Stimulated activated CD4-positive, alpha-beta T cell treated with anti-CD3 and anti-CD28 coated beads, Interleukin-4, amount 100 ng/mL, for 48 hours (primary cell): Measurements from ENCODE around the gene PFN1.

Source experiments
- DNase-seq, 2 donors: peaks; one replicate each; pipeline ENCODE4 v3.0.0-alpha.2; 2020; ENCODE audit warnings: low read depth in 2 of 2

The PFN1 gene

DNA sequence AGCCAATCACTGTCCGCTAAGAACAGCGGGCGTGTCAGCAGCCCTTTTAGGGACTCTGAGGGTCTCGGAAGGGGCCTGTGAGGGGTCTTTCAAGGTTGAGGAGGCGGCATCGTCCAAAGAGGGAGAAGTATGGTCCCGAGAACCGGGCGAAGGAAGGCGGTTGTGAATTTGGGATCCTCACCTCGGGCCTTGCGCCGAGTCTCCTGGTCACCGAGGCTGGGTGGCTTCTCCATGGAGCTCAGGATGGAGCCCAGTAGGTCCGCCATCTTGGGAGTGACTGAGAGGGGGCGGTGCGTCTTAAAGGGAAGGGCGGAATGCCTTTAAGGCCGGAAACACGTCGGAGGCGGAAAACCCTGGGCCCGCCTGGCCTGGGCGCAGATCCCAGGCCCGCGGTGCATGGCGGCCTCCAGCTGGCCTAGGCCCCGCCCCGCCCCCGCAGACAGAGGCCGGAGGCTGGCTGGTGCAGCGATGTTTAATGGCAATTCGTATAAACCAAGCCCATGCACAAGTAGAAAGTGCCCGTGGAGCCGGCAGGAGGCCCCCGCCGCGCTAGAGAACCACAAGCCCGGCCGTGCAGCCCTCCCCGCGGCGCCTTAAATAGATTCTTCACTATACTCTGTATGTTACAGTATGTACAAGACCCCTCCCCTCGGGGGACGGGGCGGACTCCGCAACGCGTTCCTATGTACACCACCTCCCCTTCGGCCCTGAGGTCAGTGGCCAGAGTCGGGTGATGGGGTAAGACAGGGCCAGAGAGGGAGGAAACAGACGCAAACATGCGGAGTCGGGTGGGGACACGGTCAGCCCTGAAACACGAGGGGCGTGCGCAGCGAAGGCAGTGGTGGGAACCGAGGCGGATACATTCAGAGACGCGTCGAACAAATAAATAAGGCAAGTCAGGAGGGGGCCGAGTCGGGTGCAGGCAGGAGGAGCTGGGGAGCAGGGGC is 19.5 kb upstream of the PFN1 start, which contains the start of gene SPAG7:
SPAG7 (minus strand) TSS at position 279 of the 947 bp plus-strand sequence; CDS start at position 266, 13 bp downstream.
- DNase-seq = peak; percentile 87 to 90

DNA sequence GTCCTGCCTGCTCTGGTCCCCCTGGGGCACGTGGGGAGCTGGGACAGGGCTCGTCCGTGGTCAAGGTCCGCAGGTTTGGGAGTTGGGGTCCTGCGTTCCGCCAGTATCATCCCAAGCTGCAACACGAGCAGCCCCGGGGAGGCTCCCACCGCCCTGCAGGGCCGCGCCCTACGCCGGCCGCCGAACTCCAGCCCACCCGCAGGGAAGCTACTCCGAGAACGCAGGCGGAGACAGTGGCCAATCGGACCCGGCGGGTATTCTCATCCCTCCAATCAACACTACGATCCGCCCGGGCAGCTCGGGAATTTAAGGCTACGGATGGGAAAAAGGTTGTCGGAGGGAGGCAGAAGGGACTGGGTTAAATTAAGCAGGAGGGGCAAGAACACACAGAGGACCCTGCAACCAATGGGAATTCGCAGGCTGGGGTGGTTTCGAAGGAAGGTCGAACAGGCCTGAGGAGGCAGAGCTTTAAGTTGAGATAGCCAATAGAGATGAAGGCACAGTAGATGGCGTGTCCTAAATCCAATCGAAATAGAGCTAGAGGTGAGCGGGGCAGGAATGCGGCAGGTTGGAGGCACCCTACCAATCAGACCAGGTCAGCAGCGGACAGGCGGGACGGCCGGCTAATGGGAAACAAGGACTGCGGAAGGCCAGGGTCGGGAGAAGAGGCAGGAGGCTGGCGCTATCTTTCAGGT is 18.7 kb upstream of the PFN1 start:
- DNase-seq = peak; percentile 77 to 93

DNA sequence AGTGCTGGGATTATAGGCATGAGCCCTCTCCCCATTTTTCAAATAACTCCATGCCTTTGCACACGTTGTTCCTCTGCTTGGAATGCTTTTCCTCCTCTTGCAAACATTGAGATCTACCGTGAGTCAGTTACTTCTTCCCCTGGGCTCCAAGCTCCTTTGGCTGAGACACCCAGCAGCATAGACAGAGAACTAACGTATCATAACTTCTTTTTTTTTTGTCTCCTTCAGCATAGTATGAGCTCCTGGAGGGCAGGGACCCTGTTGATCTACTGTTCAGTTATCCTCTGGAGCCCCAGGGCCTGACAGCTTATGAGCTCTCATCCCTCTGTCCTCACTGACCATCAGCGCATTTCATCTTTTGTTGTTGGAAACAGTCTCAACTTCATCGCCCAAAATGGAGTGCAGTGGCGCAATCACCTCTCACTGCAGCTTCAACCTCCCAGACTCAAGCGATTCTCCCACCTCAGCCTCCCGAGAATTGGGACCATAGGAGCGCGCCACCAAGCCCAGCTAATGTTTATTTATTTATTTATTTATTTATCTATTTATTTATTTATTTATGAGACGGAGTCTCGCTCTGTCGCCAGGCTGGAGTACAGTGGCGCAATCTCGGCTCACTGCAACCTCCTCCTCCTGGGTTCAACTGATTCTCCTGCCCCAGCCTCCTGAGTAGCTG is 17.1 kb upstream of the PFN1 start:
- no peak for DNase-seq

- no peak for DNase-seq
Measured at GRCh38 chr17:4960279-4960922, 12.1 kb upstream of the PFN1 start.

GRCh38 chr17:4959261-4959965 is 11.1 kb upstream of the PFN1 start:
- no peak for DNase-seq

DNA sequence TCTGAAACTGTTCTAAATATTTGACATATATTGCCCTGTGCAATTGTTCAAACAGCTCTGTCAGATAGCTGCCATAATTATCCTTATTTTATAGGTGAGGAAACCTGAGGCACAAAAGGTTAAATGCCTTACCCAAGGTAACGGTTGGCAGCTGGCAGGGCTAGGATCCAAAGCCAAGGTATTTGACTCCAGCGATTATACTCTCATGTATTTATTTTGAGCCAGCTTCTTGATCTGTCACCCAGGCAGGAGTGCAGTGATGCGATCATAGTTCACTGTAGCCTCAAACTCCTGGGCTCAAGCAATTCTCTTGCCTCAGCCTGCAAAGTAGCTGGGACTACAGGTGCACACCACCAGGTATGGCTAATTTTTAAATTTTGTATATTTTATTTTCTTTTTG is 9.8 kb upstream of the PFN1 start:
- no peak for DNase-seq

DNA sequence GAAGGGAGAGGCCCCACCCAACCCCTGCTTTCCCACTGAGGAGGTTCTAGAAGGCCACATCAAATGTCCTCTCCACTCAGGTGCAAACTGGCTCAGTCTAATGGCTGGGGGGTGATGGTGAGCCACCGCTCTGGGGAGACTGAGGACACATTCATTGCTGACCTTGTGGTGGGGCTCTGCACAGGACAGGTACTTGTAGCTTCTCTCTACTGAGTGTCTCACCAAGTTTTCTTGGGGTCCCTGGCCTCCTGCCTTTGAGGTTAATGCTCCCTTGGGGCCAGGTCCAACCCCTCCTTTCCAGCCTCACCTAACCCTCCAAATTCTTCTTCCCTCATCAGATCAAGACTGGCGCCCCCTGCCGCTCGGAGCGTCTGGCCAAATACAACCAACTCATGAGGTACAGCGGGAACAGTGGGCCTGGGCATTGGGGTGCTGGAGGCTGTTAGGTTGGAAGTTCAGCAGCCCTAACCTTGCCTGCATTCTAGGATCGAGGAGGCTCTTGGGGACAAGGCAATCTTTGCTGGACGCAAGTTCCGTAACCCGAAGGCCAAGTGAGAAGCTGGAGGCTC is 8.2 kb upstream of the PFN1 start:
- DNase-seq = peak in 1 of 2 donors; percentile 50

- no peak for DNase-seq
Measured at GRCh38 chr17:4955091-4955490, 6.8 kb upstream of the PFN1 start.

GRCh38 chr17:4953451-4953961 is 5.2 kb upstream of the PFN1 start:
- no peak for DNase-seq

DNA sequence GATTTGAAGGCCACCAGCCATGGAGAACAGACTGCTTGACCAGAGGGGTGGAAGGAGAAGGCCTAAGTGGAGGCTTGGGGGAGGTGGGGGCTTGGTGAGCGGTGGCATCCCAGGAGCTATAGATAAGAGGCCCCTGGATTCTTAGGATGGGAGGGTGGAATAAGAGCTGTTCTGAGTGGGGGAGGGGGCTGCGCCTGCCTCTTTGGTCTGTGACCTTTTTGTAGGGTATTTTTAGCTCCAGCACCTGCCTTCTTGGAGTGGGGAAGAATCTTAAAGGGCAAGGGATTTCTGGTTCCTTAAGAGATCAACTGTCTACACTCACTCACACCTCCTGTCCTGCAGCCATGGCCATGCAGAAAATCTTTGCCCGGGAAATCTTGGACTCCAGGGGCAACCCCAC is 3.2 kb upstream of the PFN1 start:
- no peak for DNase-seq

- DNase-seq = no peak
Measured at GRCh38 chr17:4950746-4951204, 2.4 kb upstream of the PFN1 start, which contains the start of gene ENO3. Gene ENO3 (plus strand): TSS chr17:4951119. CDS start chr17:4951830, 711 bp downstream.

GRCh38 chr17:4950075-4950745 is 1.9 kb upstream of the PFN1 start:
- DNase-seq = peak in 1 of 2 donors; percentile 34

GRCh38 chr17:4949321-4950074 is 1.2 kb upstream of the PFN1 start:
- DNase-seq = peak; percentile 60 to 73

GRCh38 chr17:4948931-4949320 is 596 bp upstream of the PFN1 start:
- DNase-seq = peak; percentile 60 to 74

- DNase-seq = peak; percentile 59 to 63
Measured at GRCh38 chr17:4947411-4948165, 742 bp downstream of the PFN1 start.

DNA sequence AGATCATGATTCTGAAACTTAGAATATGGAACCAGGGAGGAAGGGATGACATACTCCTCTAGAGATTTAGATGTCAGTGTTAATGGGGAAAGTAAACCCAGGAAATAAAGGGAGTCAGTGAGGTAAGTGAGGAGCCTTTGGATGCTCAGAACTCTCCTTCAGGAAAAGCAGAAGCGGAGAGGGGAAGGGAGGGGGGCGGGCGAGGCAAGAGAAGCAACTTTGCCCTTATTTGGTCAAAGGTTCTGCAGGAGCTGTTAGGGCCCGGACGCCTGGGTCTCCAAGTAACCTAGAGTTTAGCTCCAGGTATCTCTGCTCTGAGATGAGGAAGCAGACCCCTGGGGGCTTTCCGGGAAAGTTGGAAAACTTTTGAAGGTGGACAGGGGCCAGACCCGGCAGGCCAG is 1.3 kb downstream of the PFN1 start:
- DNase-seq = no peak

- no peak for DNase-seq
Measured at GRCh38 chr17:4946312-4946976, 1.9 kb downstream of the PFN1 start.

GRCh38 chr17:4945944-4946280 is 2.4 kb downstream of the PFN1 start:
- DNase-seq = no peak
